Central memory CD8-positive, alpha-beta T cell (primary cell): Measurements from ENCODE around the gene CYTH3.

Experiments used
- ATAC-seq: fragments of 150-1000 bp; cut with Tn5 transposase; replicated peaks from 2 replicates; pipeline ENCODE4 v1.10.0; 2022; ENCODE audit warnings: mild to moderate bottlenecking, moderate FRiP score, moderate number of reproducible peaks; ENCODE audit not compliant: poor library complexity, severe bottlenecking; ENCODE audit errors: extremely low read depth
- DNase-seq, 2 donors: peaks; one replicate each; pipeline ENCODE4 v3.0.0; 2021; ENCODE audit warnings: low spot score in 2 of 2
- H3K27ac Mint-ChIP-seq: one replicate; pipeline ENCODE4 v1.8.0; 2022; ENCODE audit warnings: low read depth, mild to moderate bottlenecking, moderate library complexity, mixed read lengths
- H3K27me3 Mint-ChIP-seq: one replicate; pipeline ENCODE4 v1.8.0; 2022; ENCODE audit warnings: mixed read lengths
- H3K36me3 Mint-ChIP-seq: one replicate; pipeline ENCODE4 v1.8.0; 2022; ENCODE audit warnings: mild to moderate bottlenecking, moderate library complexity, mixed read lengths; ENCODE audit not compliant: insufficient read depth
- H3K4me1 Mint-ChIP-seq: one replicate; pipeline ENCODE4 v1.8.0; 2022; ENCODE audit warnings: mixed read lengths
- H3K4me3 Mint-ChIP-seq: one replicate; pipeline ENCODE4 v1.8.0; 2022; ENCODE audit warnings: mild to moderate bottlenecking, moderate library complexity, mixed read lengths
- H3K9me3 Mint-ChIP-seq: one replicate; pipeline ENCODE4 v1.8.0; 2022; ENCODE audit warnings: mixed read lengths

CYTH3 gene

DNA sequence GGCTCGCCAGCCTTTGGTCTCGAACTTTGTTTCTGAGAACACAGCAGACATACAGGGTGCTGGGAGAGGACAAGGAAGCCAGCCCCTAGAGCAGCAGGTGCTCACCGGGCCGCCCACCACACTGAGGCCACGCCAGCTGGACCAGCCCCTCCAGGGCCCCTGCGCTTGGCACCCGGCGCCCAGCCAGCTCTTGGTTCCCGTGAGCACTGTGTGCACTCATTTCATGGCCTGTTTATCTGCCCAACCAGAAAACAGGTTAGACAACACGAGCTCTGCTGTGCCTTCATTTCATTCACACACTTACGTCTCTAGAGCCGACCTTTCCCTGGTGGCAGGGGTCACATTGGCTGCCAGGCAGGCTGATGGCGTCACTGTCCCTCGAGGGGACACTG is 104.0 kb downstream of the CYTH3 start:
- Mint-ChIP-seq H3K4me1 (peaks cover 5% of the 10 kb centered on the region), H3K27me3 (no peaks in the 10 kb centered on the region)

GRCh38 chr7:6167587-6168476 is 104.6 kb downstream of the CYTH3 start:
- Mint-ChIP-seq H3K4me3 (no peak overlapping the region), H3K9me3 (no peaks in the 10 kb centered on the region), H3K27ac (peak overlapping the region; percentile 59), H3K4me1 (peaks cover 5% of the 10 kb centered on the region), H3K27me3 (no peaks in the 10 kb centered on the region), H3K36me3 (peaks cover 9% of the 10 kb centered on the region)
- ATAC-seq = no peak
- no peak for DNase-seq

More for the DNA sequence above, 104.0 kb downstream of the CYTH3 start:
- DNase-seq (no peak), ATAC-seq (no peak)
- no peak overlapping the region for H3K27ac Mint-ChIP-seq
- H3K4me3 Mint-ChIP-seq = no peak overlapping the region
- no peaks in the 10 kb centered on the region for H3K9me3 Mint-ChIP-seq
- H3K36me3 Mint-ChIP-seq = peaks cover 7% of the 10 kb centered on the region

- ATAC-seq (no peak), DNase-seq (no peak)
- Mint-ChIP-seq H3K4me3 (no peak overlapping the region), H3K4me1 (peaks cover 5% of the 10 kb centered on the region), H3K27ac (peak overlapping the region; percentile 59), H3K27me3 (no peaks in the 10 kb centered on the region), H3K9me3 (no peaks in the 10 kb centered on the region), H3K36me3 (peaks cover 10% of the 10 kb centered on the region)
These were observed 105.3 kb downstream of the CYTH3 start for GRCh38 chr7:6167004-6167551.

DNA sequence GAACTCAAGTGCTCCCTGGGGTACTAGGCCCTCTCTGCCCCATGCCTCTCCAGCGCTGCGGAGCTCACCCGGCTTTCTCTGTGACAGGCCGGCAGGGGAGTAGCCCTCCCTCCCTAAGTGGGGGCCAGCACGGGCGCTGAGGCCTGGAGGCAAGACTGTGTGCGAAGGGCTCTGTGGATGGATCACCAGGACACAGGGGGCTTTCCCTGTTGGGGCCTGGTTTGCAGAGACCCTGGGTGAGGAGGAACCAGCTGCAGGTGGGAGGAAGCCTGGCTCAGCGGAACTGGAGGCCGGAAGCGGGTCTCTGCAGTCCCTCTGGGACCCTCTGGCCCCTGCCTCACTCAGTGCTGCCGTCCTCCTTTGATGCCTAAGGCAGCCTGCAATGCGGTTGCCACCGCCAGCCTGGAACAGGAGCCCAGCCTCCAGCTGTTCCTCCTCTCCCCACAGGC is 106.0 kb downstream of the CYTH3 start:
- no peak overlapping the region for H3K4me3 Mint-ChIP-seq
- no peak for DNase-seq
- no peaks in the 10 kb centered on the region for H3K9me3 Mint-ChIP-seq
- H3K27me3 Mint-ChIP-seq = no peaks in the 10 kb centered on the region
- H3K4me1 Mint-ChIP-seq = peaks cover 5% of the 10 kb centered on the region
- ATAC-seq = no peak
- peaks cover 11% of the 10 kb centered on the region for H3K36me3 Mint-ChIP-seq
- H3K27ac Mint-ChIP-seq = peak overlapping the region; percentile 59

- H3K4me3 Mint-ChIP-seq = no peak overlapping the region
- peaks cover 5% of the 10 kb centered on the region for H3K4me1 Mint-ChIP-seq
- no peak for ATAC-seq
- no peak overlapping the region for H3K27ac Mint-ChIP-seq
- no peaks in the 10 kb centered on the region for H3K27me3 Mint-ChIP-seq
- H3K9me3 Mint-ChIP-seq = no peaks in the 10 kb centered on the region
- no peak for DNase-seq
- H3K36me3 Mint-ChIP-seq = peaks cover 11% of the 10 kb centered on the region
These were observed 106.7 kb downstream of the CYTH3 start for GRCh38 chr7:6165521-6166320.

- no peak overlapping the region for H3K27ac Mint-ChIP-seq
- no peak overlapping the region for H3K4me3 Mint-ChIP-seq
- peaks cover 13% of the 10 kb centered on the region for H3K36me3 Mint-ChIP-seq
- H3K9me3 Mint-ChIP-seq = no peaks in the 10 kb centered on the region
- no peaks in the 10 kb centered on the region for H3K27me3 Mint-ChIP-seq
- no peak for DNase-seq
- H3K4me1 Mint-ChIP-seq = peaks cover 5% of the 10 kb centered on the region
- no peak for ATAC-seq
These were observed 107.3 kb downstream of the CYTH3 start for GRCh38 chr7:6165075-6165474.

DNA sequence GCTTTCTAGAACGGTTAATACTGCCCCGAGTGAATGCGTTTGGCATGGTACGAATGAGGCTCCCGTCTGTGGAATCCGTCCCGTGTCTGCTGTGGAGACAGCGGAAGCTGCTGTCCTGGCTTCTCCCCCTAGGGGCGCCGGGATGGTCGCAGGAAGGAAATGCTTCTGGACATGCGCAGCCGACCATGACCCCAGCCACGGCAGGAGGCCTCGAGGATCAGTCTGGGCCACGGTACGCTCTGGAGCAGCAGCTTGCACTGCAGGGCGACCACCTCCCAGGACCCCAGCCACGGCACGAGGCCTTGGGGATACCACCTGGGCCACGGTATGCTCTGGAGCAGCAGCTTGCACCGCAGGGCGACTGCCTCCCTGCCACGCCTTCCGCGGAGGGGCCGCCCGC is 107.9 kb downstream of the CYTH3 start:
- DNase-seq = no peak
- no peak for ATAC-seq
- H3K27me3 Mint-ChIP-seq = no peaks in the 10 kb centered on the region
- H3K36me3 Mint-ChIP-seq = peaks cover 14% of the 10 kb centered on the region
- H3K9me3 Mint-ChIP-seq = no peaks in the 10 kb centered on the region
- H3K27ac Mint-ChIP-seq = no peak overlapping the region
- H3K4me3 Mint-ChIP-seq = no peak overlapping the region
- H3K4me1 Mint-ChIP-seq = peaks cover under 1% of the 10 kb centered on the region

GRCh38 chr7:6164010-6164409 is 108.4 kb downstream of the CYTH3 start:
- H3K9me3 Mint-ChIP-seq = no peaks in the 10 kb centered on the region
- no peak for ATAC-seq
- H3K4me3 Mint-ChIP-seq = no peak overlapping the region
- H3K4me1 Mint-ChIP-seq = no peaks in the 10 kb centered on the region
- DNase-seq = no peak
- H3K27me3 Mint-ChIP-seq = no peaks in the 10 kb centered on the region
- H3K27ac Mint-ChIP-seq = no peak overlapping the region
- peaks cover 12% of the 10 kb centered on the region for H3K36me3 Mint-ChIP-seq

- Mint-ChIP-seq H3K4me3 (no peak overlapping the region), H3K27ac (no peak overlapping the region), H3K9me3 (no peaks in the 10 kb centered on the region), H3K36me3 (peaks cover 14% of the 10 kb centered on the region), H3K4me1 (no peaks in the 10 kb centered on the region), H3K27me3 (no peaks in the 10 kb centered on the region)
- ATAC-seq (no peak), DNase-seq (no peak)
These were observed 109.0 kb downstream of the CYTH3 start for GRCh38 chr7:6163402-6163801.

- H3K36me3 Mint-ChIP-seq = peaks cover 15% of the 10 kb centered on the region
- ATAC-seq = no peak
- no peaks in the 10 kb centered on the region for H3K4me1 Mint-ChIP-seq
- H3K27me3 Mint-ChIP-seq = no peaks in the 10 kb centered on the region
- no peak overlapping the region for H3K4me3 Mint-ChIP-seq
- DNase-seq = no peak
- no peaks in the 10 kb centered on the region for H3K9me3 Mint-ChIP-seq
- H3K27ac Mint-ChIP-seq = no peak overlapping the region
These were observed 109.6 kb downstream of the CYTH3 start for GRCh38 chr7:6162650-6163366.

GRCh38 chr7:6162331-6162620 is 110.1 kb downstream of the CYTH3 start:
- Mint-ChIP-seq H3K36me3 (peaks cover 18% of the 10 kb centered on the region), H3K9me3 (no peaks in the 10 kb centered on the region), H3K27me3 (no peaks in the 10 kb centered on the region), H3K4me1 (no peaks in the 10 kb centered on the region), H3K27ac (no peak overlapping the region), H3K4me3 (no peak overlapping the region)
- no peak for ATAC-seq
- DNase-seq = no peak

DNA sequence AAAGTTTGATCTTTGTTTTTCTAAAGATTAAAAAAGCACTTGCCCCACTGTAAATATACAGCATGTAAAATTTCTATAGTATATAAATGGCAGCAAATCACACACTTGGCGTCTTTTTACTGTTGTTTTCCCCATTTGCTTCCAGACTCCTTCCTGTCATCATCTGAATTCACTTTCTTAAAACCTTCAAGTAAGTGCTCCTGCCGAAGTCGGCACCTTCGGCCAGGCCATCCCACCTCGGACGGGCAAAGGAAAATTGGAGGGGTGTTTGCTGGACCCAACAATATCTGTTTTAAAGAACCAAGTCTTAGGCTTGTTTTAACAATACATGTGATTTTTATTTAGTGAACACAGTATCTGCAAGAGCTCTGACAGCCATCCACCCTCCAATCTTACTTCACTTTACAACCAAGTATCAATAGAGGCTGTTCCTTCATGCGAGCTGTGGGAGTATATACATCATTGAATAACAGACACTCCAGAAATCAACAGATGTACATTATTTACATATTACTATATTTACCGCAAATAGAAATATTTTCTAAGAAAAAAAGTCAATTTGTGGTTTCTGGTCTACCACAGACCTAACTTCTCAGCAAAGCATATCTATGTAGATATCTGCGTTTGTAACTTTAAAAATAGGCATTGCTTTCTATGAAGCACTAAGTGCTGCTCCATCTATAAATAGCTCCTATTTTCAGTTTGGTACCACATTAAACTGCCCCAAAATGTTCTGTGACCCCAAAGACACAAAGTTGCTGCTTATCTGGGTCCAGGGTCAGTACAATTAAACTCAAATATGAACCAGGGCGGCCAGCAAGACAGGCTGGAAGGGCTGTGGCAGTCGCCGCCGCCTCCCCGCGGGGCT is 110.7 kb downstream of the CYTH3 start:
- Mint-ChIP-seq H3K9me3 (no peaks in the 10 kb centered on the region), H3K36me3 (peaks cover 23% of the 10 kb centered on the region), H3K27me3 (no peaks in the 10 kb centered on the region), H3K4me1 (no peaks in the 10 kb centered on the region), H3K27ac (no peak overlapping the region), H3K4me3 (no peak overlapping the region)
- no peak for DNase-seq
- ATAC-seq = no peak
